CD4-positive, alpha-beta T cell (primary cell): ENCODE measurements around the gene PAQR9. TPM values are rescaled to one million over a fixed set of nuclear protein-coding genes. Genes with fewer than 3 reads are reported as not detected.

Experiments
- ATAC-seq: fragments of 200-7000 bp; cut with Tn5 transposase; one replicate; pipeline ENCODE4 v1.10.0; 2022; ENCODE audit warnings: mild to moderate bottlenecking; ENCODE audit not compliant: poor library complexity
- CTCF ChIA-PET: fragments of 350-600 bp; sonication (Branson Sonifier 250); formaldehyde crosslinking; loops from one replicate; lab custom pipeline; 2021; ENCODE audit warnings: antibody characterized with exemption, inconsistent platforms; lab: Charles Lee
- POLR2A ChIA-PET: fragments of 350-600 bp; sonication (Branson Sonifier 250); formaldehyde crosslinking; loops from one replicate; lab custom pipeline; 2021; ENCODE audit warnings: antibody characterized with exemption, inconsistent platforms; lab: Charles Lee
- DNase-seq, 14 experiments: peaks; one replicate each; pipeline ENCODE4 v3.0.0-alpha.2; 2013 to 2020; ENCODE audit warnings: mixed read lengths in 2 of 14
- H3K27ac ChIP-seq, 2 donors: one replicate each; pipeline versions ENCODE4 v1.5.1 to v1.7.0; 2013; ENCODE audit warnings: low read length in 2 of 2, low read depth in 1 of 2, mild to moderate bottlenecking in 1 of 2
- H3K27me3 ChIP-seq, 2 experiments: 1 replicate in 1 of 2; 2 replicates in 1 of 2; pipeline versions ENCODE4 v1.6.1 to v1.7.0; 2013; ENCODE audit warnings: low read length in 2 of 2, control low read depth in 1 of 2, mild to moderate bottlenecking in 1 of 2, moderate library complexity in 1 of 2; ENCODE audit not compliant: insufficient read depth in 2 of 2, control insufficient read depth in 1 of 2
- H3K36me3 ChIP-seq: one replicate; pipeline ENCODE4 v1.6.1; 2013; ENCODE audit warnings: low read length, control low read depth; ENCODE audit not compliant: insufficient read depth
- H3K4me1 ChIP-seq: one replicate; pipeline ENCODE4 v1.6.1; 2013; ENCODE audit warnings: low read length, control low read depth; ENCODE audit not compliant: insufficient read depth
- H3K4me3 ChIP-seq: one replicate; pipeline ENCODE4 v1.5.1; 2013; ENCODE audit warnings: mild to moderate bottlenecking, low read length, moderate library complexity
- H3K9me3 ChIP-seq, 2 experiments: 1 replicate in 1 of 2; 2 replicates in 1 of 2; pipeline versions ENCODE4 v1.6.1 to v1.7.0; 2013; ENCODE audit warnings: low read length in 2 of 2, mild to moderate bottlenecking in 2 of 2, control low read depth in 1 of 2, moderate library complexity in 1 of 2; ENCODE audit not compliant: control insufficient read depth in 1 of 2, insufficient read depth in 1 of 2
- H3K27ac Mint-ChIP-seq: one replicate; pipeline ENCODE4 v1.8.0; 2020; ENCODE audit warnings: mixed read lengths
- H3K27me3 Mint-ChIP-seq: one replicate; pipeline ENCODE4 v1.8.0; 2021; ENCODE audit warnings: mixed read lengths
- H3K36me3 Mint-ChIP-seq: one replicate; pipeline ENCODE4 v1.8.0; 2021; ENCODE audit warnings: low read depth, mixed read lengths
- H3K4me1 Mint-ChIP-seq: one replicate; pipeline ENCODE4 v1.8.0; 2021; ENCODE audit warnings: low read depth, mixed read lengths
- H3K4me3 Mint-ChIP-seq: one replicate; pipeline ENCODE4 v1.8.0; 2020; ENCODE audit warnings: mild to moderate bottlenecking, mixed read lengths
- H3K9me3 Mint-ChIP-seq: one replicate; pipeline ENCODE4 v1.8.0; 2020; ENCODE audit warnings: mixed read lengths
- intact Hi-C, 2 experiments: fragments of 100-400 bp; cut with DNase I in 1 of 2; cut with micrococcal nuclease in 1 of 2; formaldehyde crosslinking; loops; one replicate each; pipeline versions ENCODE4 v1.15.1 to v1.9.0; 2023 to 2025; cut with DNase I, micrococcal nuclease
- total RNA-seq, 174 experiments: library from RNA in 2 of 174; stranded (reverse) in 2 of 174; gene quantifications; one replicate each; pipeline ENCODE4 v1.2.3 and lab custom pipeline; 2021 to 2026
- TF ChIP-seq, protein P1 (sequence below): fragments of 200-600 bp; IDR thresholded peaks from one replicate; pipeline ENCODE4 v1.8.0; 2022; ENCODE audit warnings: antibody characterized with exemption, mild to moderate bottlenecking

PAQR9 gene
- total RNA-seq, 2 experiments from 2014 or later: not detected

DNA sequence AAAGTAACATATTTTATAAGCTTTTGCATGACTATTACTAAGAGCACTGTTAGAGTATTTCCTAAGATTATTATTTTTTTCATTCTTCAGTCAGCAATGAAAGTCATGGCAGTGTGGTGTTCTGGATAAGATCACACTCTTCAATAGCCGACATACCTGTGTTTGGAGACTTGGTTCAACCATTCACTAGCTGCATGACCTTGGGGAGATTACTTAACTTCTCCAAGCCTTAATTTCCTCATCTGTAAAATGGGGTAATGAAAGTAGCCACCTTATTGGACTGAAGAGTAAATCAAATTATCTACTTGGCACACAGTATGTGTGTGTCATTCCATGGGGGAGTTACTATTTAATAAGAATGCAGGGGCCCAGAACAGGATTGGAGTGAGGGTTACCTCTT lies 50.0 kb downstream of the PAQR9 start:
- H3K9me3 ChIP-seq: no peaks in the 10 kb centered on the region
- Mint-ChIP-seq H3K27me3 (peaks cover 50% of the 10 kb centered on the region), H3K9me3 (no peaks in the 10 kb centered on the region), H3K36me3 (no peaks in the 10 kb centered on the region), H3K4me1 (no peaks in the 10 kb centered on the region), H3K4me3 (no peak overlapping the region), H3K27ac (no peak overlapping the region)
- no peak for ATAC-seq
- no peak overlapping the region for H3K27ac ChIP-seq
- DNase-seq: no peak
- H3K4me3 ChIP-seq: no peak overlapping the region
- peaks cover 5 to 9% of the 10 kb centered on the region in 2 experiments for H3K27me3 ChIP-seq
- POLR2A ChIA-PET: no interaction called here
- TF ChIP-seq, protein P1, sequence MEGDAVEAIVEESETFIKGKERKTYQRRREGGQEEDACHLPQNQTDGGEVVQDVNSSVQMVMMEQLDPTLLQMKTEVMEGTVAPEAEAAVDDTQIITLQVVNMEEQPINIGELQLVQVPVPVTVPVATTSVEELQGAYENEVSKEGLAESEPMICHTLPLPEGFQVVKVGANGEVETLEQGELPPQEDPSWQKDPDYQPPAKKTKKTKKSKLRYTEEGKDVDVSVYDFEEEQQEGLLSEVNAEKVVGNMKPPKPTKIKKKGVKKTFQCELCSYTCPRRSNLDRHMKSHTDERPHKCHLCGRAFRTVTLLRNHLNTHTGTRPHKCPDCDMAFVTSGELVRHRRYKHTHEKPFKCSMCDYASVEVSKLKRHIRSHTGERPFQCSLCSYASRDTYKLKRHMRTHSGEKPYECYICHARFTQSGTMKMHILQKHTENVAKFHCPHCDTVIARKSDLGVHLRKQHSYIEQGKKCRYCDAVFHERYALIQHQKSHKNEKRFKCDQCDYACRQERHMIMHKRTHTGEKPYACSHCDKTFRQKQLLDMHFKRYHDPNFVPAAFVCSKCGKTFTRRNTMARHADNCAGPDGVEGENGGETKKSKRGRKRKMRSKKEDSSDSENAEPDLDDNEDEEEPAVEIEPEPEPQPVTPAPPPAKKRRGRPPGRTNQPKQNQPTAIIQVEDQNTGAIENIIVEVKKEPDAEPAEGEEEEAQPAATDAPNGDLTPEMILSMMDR: no peak
- intact Hi-C loops: no loop called here
- CTCF ChIA-PET: no interaction called here
- H3K4me1 ChIP-seq: no peaks in the 10 kb centered on the region
- no peaks in the 10 kb centered on the region for H3K36me3 ChIP-seq

GRCh38 chr3:142912402-142913172 lies 50.9 kb downstream of the PAQR9 start:
- Histone ChIP-seq H3K9me3 (no peaks in the 10 kb centered on the region), H3K36me3 (no peaks in the 10 kb centered on the region), H3K27me3 (peaks cover 5 to 9% of the 10 kb centered on the region in 2 experiments), H3K27ac (no peak overlapping the region), H3K4me1 (no peaks in the 10 kb centered on the region), H3K4me3 (no peak overlapping the region)
- intact Hi-C loops: no loop called here
- H3K27me3 Mint-ChIP-seq: peaks cover 55% of the 10 kb centered on the region
- ChIA-PET CTCF (no interaction called here), POLR2A (no interaction called here)
- no peaks in the 10 kb centered on the region for H3K9me3 Mint-ChIP-seq
- DNase-seq: no peak
- no peak for ATAC-seq
- H3K4me1 Mint-ChIP-seq: no peaks in the 10 kb centered on the region
- H3K27ac Mint-ChIP-seq: no peak overlapping the region
- TF ChIP-seq, protein P1: no peak
- H3K36me3 Mint-ChIP-seq: no peaks in the 10 kb centered on the region
- H3K4me3 Mint-ChIP-seq: no peak overlapping the region

Other genes with a start within 250 kb of the PAQR9 start
- gene TRPC1, start 239.6 kb downstream of the PAQR9 start, total RNA-seq: 1 to 10 TPM; 3.1 to 4.2 TPM
- gene PCOLCE2, start 74.6 kb downstream of the PAQR9 start, total RNA-seq: not detected
- gene U2SURP, start 37.9 kb upstream of the PAQR9 start, total RNA-seq: 100 to 1,000 TPM; 164 to 179 TPM
- gene CHST2, start 156.1 kb upstream of the PAQR9 start, total RNA-seq: 1 to 10 TPM; 2.0 TPM